ENCODE results near the gene DERA.
A peak's percentile ranks its signal among the peaks of the same experiment; 100 is the strongest.
"Not testable (repeated sequence)": the region's sequence is repeated elsewhere in the genome, so short reads cannot be mapped to it uniquely, and the experiment has no call there.

DERA gene

DNA sequence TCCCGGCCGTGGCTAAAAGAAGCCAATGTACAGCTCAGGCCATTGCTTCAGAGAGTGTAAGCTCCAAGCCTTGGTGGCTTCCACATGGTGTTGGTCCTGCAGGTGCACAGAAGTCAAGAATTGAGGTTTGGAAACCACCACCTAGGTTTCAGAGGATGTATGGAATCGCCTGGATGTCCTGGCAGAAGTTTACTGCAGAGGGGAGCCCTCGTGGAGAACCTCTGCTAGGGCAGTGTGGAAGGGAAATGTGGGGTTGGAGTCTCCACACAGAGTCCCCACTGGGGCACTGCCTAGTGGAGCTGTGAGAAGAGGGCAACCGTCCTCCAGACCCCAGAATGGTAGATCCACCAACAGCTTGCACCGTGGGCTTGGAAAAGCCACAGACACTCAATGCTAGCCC lies 103.3 kb downstream of the DERA start:
- not testable (repeated sequence) for DNase-seq

DNA sequence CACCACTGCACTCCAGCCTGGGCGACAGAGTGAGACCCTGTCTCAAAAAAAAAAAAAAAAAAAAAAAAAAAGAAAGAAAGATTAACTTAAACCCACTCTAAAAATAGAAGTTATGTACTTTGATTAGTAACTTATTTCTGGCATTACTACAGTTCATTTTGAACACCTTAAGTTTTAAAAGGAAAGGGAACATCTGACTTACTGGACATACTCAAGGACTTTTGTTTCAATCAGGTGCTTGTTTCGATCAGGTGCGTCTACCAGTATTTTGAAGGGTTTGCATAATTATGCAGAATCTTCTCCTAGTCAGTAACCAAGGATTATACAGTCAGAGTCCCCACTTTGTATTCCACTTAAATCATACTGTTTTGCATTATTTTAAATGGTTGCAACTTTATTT lies 105.6 kb downstream of the DERA start:
- no peak for DNase-seq

- DNase-seq: no peak
Measured at GRCh38 chr12:16018306-16018705, 107.2 kb downstream of the DERA start.

DNA sequence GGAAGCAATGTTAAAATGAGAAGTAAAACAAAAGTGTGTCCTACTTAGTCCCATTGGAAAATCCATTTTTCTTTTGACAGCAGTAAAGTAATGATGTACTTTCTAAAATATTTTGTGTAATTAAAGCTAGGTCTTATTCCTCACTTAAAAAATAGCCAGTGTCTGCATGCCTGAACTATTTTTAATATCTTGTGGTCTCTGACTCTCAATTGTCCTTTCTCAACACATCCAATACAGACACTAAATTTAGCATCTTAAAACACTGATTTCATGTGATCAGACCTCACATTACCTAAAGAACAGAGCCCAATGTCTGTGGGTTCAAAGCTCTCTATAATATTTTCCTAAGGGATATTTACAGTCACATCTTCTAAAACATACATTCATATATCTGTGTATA lies 108.0 kb downstream of the DERA start:
- no peak for DNase-seq

DNA sequence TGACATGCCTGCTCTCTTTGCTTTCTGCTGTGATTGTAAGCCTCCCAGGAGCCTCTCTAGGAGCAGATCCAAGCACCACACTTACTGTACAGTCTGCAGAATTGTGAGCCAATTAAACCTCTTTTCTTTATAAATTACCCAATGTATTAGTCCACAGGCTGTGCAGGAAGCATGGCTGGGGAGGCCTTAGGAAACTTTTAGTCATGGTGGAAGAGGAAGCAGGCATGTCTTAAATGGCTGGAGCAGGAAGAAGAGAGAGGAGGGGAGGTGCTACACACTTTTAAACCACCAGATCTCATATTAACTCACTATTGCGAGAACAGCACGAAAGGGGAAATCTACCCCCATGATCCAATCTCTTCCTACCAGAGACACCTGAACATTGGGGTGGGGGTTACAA lies 108.9 kb downstream of the DERA start:
- DNase-seq: no peak

DNA sequence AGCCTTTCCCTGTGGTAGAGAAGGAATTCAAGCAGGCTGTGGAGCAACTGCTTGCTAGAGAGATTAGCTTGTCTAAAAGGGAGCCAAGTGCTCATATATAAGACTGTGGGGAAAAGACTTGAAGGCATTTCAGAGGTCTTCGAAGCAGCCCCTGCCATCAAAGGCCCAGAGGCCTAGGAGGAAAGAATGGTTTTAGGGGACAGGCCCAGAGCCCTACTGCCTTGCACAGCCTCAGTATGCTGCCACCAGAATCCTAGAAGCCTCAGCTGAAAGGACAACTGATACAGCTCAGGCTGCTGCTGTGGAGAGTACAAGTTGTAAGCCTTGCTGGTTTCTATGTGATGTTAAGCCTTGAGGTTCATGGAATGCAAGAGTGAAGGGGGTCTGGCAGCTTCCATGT lies 109.9 kb downstream of the DERA start:
- DNase-seq: no peak

DNA sequence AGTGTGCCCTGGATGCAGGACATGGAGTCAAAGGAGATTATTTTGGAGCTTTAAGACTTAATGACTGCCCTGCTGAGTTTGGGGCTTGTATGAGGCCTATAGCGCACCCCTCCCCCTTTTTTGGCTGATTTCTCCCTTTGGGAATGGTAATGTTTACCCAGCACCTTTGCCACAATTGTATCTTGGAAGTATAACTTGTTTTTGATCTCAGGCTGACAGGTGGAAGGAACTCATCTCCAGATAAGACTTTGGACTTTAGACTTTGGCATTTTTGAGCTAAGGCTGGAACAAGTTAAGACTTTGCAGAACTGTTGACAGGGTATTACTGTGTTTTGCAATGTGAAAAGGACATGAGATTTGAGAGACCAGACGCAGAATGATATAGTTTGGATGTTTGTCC lies 110.5 kb downstream of the DERA start:
- no peak for DNase-seq

GRCh38 chr12:16027002-16027401 lies 115.9 kb downstream of the DERA start:
- DNase-seq: no peak

- DNase-seq: no peak
Measured at GRCh38 chr12:16030744-16031143, 119.6 kb downstream of the DERA start.

- DNase-seq: no peak
Measured at GRCh38 chr12:16034136-16034817, 123.1 kb downstream of the DERA start.

GRCh38 chr12:16036073-16036472 lies 124.9 kb downstream of the DERA start:
- DNase-seq: no peak

DNA sequence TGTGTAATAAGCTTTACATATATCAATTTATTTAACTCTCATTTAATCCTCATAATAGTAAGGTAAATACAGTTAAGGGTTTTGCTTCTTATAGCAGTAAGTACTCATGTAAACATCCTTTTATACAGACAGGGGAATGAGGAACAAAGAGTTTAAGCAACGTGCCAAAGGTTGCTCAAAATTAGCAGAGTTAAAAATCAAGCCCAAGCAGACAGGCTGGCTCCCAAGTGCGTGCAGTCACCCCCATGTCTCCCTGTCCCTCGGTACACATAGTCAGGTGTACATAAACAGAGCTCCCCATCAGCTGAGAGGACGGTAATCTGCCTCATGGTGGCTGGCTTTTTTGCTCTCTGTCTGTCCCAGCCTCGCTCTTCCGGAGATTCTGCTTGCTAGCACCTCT lies 126.4 kb downstream of the DERA start:
- DNase-seq: peak; percentile 3

- DNase-seq: no peak
Measured at GRCh38 chr12:16043480-16043879, 132.3 kb downstream of the DERA start.

DNA sequence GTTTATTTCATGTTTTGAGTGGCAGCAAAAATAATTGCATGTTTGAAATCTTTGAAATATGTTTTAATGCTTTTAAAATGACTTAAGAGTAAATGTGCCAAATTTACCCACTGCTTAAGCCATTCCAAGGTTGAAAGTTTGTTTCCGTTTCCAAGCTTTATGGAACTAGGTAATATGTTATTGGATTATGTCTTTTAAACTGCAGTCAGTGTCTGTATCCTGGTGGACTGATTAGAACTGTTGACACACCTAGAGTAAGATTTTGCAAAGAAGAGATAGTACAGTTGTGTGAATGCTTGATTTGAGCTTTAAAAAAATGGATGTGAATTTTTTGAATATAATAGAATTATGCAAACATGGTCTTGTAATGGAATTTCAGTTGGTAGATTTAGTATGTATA lies 135.1 kb downstream of the DERA start:
- no peak for DNase-seq

DNA sequence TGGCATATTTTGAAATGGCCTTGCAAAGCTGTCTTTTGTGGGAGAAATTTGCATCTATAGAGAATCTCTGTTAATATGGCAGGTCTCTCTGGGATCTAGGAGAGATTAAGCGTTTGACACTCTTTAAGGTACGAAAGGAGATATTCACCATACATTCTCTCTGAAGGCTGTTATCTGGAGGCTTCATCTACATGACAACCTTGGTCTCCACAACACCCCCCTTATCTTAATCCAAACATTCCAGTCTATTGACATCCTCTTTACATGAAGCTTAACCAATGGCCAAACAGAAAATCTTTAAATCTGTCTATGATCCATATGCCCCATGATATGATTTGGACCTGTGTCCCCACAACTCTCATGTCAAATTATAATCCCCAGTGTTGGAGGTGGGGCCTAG lies 137.4 kb downstream of the DERA start:
- DNase-seq: no peak

GRCh38 chr12:16056910-16057309 lies 145.8 kb downstream of the DERA start:
- DNase-seq: no peak

- DNase-seq: not testable (repeated sequence)
Measured at GRCh38 chr12:16057351-16057751, 146.2 kb downstream of the DERA start.

- DNase-seq: no peak
Measured at GRCh38 chr12:16062611-16063010, 151.5 kb downstream of the DERA start.

DNA sequence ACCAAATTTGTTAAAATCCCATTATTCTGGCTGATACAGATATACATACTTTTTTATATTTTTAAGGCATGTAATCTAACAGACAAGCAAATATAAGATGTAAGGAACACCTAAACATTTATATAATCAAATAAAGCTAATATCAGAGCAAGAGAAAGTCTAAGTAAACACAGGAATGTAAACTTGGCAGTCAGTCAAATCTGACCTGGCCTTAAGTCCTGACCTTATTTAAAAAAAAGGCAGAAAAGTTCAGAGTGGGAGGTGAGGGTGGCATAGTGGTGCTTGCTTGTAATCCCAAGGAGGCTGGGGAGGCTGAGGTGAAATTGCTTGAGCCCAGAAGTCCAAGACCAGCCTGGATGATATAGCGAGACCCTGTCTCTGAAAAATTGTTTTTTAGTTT lies 152.6 kb downstream of the DERA start:
- DNase-seq: no peak

DNA sequence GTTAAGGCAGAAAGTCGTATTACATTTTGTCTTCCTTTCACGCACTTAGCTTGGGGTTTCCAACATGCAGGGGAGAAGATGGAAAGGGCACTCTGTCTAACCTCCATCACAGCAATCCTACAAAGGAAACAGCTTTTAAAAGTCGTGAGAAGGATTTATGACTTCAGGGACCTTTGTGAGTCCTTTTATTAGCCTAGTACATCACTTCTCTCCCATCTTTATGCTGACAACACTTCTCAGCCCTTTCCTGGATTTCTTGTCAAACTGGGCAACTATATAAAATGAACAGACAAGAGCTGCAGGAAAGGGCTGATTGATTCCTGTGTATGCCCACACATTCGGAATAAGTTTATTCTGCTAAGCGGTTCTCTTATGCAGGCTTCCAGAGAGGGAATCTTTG lies 159.0 kb downstream of the DERA start:
- DNase-seq: no peak

DNA sequence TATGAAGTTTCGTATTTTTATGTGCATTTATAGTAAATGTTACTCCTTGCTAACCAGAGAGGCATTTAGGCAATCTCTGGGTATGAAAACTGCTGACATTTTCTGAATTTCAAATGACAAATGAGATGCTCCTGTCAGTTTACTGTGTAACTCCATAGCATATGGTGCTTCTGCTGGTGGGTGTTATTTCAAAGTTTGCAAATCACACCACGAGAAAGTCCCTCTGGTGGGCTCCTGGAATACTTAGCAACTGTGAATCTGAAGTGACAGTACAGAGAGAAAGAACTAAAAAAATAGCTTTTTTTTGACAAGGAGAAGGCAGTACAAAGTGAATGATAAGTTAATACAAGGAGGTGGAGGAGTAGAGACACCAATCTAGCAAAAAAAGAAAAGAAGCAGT lies 161.5 kb downstream of the DERA start:
- DNase-seq: no peak

DNA sequence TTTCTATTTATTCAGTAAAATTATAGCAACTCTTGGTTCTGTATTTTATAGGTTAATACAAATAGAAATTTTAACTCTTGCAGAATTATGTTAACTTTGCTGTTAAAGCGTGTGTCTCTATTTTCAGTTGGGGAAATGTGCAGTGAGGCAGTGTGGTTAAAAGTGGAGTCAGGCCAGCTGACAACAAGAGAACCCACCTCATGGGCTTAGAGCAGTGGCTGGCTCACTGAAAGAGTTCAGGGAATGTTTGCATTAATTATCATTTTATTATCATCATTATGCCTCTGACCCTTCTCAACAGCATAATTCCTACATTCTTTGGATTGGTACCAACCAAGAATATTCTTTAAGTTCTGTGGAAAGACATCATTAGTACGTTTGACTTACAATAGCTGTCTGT lies 163.8 kb downstream of the DERA start:
- DNase-seq: no peak

DNA sequence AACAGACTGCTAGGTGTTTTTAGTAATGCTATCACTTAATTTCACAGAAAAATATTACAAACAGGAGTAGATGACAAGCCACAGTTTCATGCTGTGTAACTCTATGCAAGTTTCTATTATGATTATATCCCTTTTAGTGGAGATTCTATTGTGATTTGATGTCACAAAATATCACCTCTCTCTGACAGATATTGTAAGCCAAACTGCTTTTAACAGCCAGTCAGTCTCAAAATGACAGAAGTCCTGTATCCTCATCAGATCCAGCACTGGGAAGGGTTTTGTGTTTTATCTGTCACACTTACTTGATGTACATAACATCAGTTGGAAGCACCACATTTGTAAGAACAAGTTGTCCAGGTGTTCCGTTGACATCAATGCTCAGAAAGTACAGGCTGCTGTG lies 164.8 kb downstream of the DERA start:
- no peak for DNase-seq

DNA sequence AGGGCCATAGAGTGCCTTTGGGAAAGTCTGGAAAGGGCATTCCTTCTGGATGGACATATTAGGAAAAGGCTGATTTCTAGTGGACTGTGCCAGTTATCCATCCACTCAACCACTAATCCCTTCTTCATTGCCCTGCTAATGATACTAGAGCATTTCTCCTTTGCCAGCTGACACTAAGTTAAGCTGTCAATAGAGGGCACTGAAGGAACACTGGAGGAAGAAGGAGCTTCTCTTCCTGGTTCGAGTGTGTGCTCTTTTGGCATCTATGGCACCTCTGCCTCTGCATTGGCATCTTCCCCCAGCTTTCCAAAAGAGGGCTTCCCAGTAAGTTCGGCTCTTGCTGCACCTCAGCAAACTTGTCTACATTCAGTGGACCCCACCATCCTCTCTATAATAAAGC lies 165.4 kb downstream of the DERA start:
- peak; percentile 38 for DNase-seq

DNA sequence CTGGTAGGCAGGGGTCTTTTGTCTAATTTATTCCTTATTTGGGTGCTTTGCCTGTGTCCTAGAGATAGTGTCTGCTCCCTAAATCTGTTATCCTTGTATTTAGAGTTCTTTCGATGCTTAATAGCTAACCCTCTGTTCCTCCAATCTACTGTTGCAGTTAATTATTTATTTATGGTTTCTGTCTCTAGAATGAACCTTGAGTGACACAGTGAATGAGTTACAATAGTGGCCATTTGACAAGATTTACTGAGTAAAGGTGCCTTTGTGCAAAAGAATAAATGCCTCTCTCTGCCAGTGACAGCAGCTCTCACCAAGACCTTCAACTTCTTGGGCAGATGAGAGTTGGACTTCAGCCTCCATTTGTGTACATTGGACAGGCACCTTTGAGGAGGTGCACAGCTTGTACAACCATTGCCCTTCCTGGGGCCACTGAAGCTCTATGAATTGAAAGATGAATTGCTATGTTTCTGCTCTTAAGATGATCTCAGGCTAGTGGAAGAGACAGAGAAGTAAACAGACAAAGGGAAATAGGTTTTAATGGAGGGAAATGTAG lies 165.9 kb downstream of the DERA start:
- no peak for DNase-seq
